WTC11 (cell line): ENCODE data around the gene MEF2D. TPM values are rescaled to one million over a fixed set of nuclear protein-coding genes. Genes with fewer than 3 reads are reported as not detected.

ENCODE experiments used
- ATAC-seq: fragments of 200-7000 bp; cut with Tn5 transposase; 2 replicates; pipeline ENCODE4 v1.10.0; 2021; ENCODE audit warnings: mild to moderate bottlenecking, moderate library complexity
- CTCF ChIA-PET: fragments of 300-600 bp; sonication (Branson Sonifier 250); formaldehyde crosslinking; loops from one replicate; lab custom pipeline; 2021; ENCODE audit warnings: antibody characterized with exemption; lab: Charles Lee
- POLR2A ChIA-PET: fragments of 350-600 bp; sonication (Branson Sonifier 250); formaldehyde crosslinking; loops from one replicate; lab custom pipeline; 2021; ENCODE audit warnings: antibody characterized with exemption; lab: Charles Lee
- DNase-seq: peaks from one replicate; pipeline ENCODE4 v3.0.0; 2021; ENCODE audit warnings: low spot score
- H3K27ac Mint-ChIP-seq: 2 replicates; pipeline ENCODE4 v1.8.0; 2021; ENCODE audit warnings: mixed read lengths
- H3K27me3 Mint-ChIP-seq: 2 replicates; pipeline ENCODE4 v1.8.0; 2021; ENCODE audit warnings: low read depth, mild to moderate bottlenecking, moderate library complexity, mixed read lengths
- H3K36me3 Mint-ChIP-seq: 2 replicates; pipeline ENCODE4 v1.8.0; 2021; ENCODE audit warnings: mixed read lengths
- H3K4me1 Mint-ChIP-seq: 2 replicates; pipeline ENCODE4 v1.8.0; 2022; ENCODE audit warnings: mixed read lengths
- H3K4me3 Mint-ChIP-seq: 2 replicates; pipeline ENCODE4 v1.8.0; 2021; ENCODE audit warnings: mild to moderate bottlenecking, moderate library complexity, mixed read lengths
- H3K9me3 Mint-ChIP-seq: 2 replicates; pipeline ENCODE4 v1.8.0; 2021; ENCODE audit warnings: mixed read lengths
- CREM ChIP-seq: sonication (generic); formaldehyde crosslinking; IDR thresholded peaks from 2 replicates; pipeline ENCODE4 v1.8.1; 2022; ENCODE audit warnings: mild to moderate bottlenecking, missing genetic modification reagents, moderate library complexity
- CTCF ChIP-seq: fragments of 200-600 bp; IDR thresholded peaks from 2 replicates; pipeline ENCODE4 v1.8.0; 2022; ENCODE audit warnings: antibody characterized with exemption
- ELF4 ChIP-seq: sonication (generic); formaldehyde crosslinking; IDR thresholded peaks from 2 replicates; pipeline ENCODE4 v1.8.1; 2022; ENCODE audit warnings: low read depth, mild to moderate bottlenecking, moderate library complexity, missing genetic modification reagents
- GABPB1 ChIP-seq: sonication (generic); formaldehyde crosslinking; IDR thresholded peaks from 2 replicates; pipeline ENCODE4 v1.8.1; 2023; ENCODE audit warnings: mild to moderate bottlenecking, missing genetic modification reagents
- GTF2I ChIP-seq: fragments of 250-450 bp; sonication (Bioruptor Pico); conservative IDR thresholded peaks from 2 replicates; pipeline ENCODE4 v1.4.0; 2021; ENCODE audit warnings: mild to moderate bottlenecking
- HMGA2 ChIP-seq: fragments of 250-450 bp; sonication (Bioruptor Pico); IDR thresholded peaks from 2 replicates; pipeline ENCODE4 v1.4.0; 2021; ENCODE audit warnings: mild to moderate bottlenecking, moderate library complexity
- MAX ChIP-seq: sonication (generic); formaldehyde crosslinking; IDR thresholded peaks from 2 replicates; pipeline ENCODE4 v1.8.0; 2022; ENCODE audit warnings: mild to moderate bottlenecking, missing genetic modification reagents
- MXD4 ChIP-seq: fragments of 250-450 bp; sonication (Bioruptor Pico); IDR thresholded peaks from 2 replicates; pipeline ENCODE4 v1.8.0; 2021; ENCODE audit warnings: mild to moderate bottlenecking, moderate library complexity, borderline replicate concordance
- RORB ChIP-seq: fragments of 250-450 bp; sonication (Bioruptor Pico); IDR thresholded peaks from 2 replicates; pipeline ENCODE4 v1.9.0; 2021; ENCODE audit warnings: mild to moderate bottlenecking
- SP1 ChIP-seq: sonication (generic); formaldehyde crosslinking; conservative IDR thresholded peaks from 2 replicates; pipeline ENCODE4 v1.8.1; 2022; ENCODE audit warnings: missing genetic modification reagents
- ZNF138 ChIP-seq: sonication (generic); formaldehyde crosslinking; conservative IDR thresholded peaks from 2 replicates; pipeline ENCODE4 v1.8.1; 2022; ENCODE audit warnings: mild to moderate bottlenecking, moderate library complexity, missing genetic modification reagents
- ZNF671 ChIP-seq: fragments of 250-450 bp; sonication (Bioruptor Pico); IDR thresholded peaks from 2 replicates; pipeline ENCODE4 v1.8.0; 2021; ENCODE audit warnings: mild to moderate bottlenecking
- total RNA-seq: library from RNA; stranded (reverse); gene quantifications from 3 replicates; pipeline ENCODE4 v1.2.3, GENCODE V29; 2021
- TF ChIP-seq, protein P1 (sequence below): sonication (generic); formaldehyde crosslinking; IDR thresholded peaks from 2 replicates; pipeline ENCODE4 v1.8.0; 2023; ENCODE audit warnings: missing genetic modification reagents, mild to moderate bottlenecking, borderline replicate concordance
- TF ChIP-seq, protein P2 (sequence below): sonication (generic); formaldehyde crosslinking; IDR thresholded peaks from 2 replicates; pipeline ENCODE4 v1.8.1; 2022; ENCODE audit warnings: mild to moderate bottlenecking, moderate library complexity, missing genetic modification reagents
- TF ChIP-seq, protein P3 (sequence below): sonication (generic); formaldehyde crosslinking; conservative IDR thresholded peaks from 2 replicates; pipeline ENCODE4 v1.8.1; 2023; ENCODE audit warnings: mild to moderate bottlenecking, low read depth, missing genetic modification reagents, moderate library complexity
- TF ChIP-seq, protein P4 (sequence below): fragments of 250-450 bp; sonication (Bioruptor Pico); IDR thresholded peaks from 2 replicates; pipeline ENCODE4 v1.9.0; 2021; ENCODE audit warnings: mild to moderate bottlenecking

MEF2D gene
- total RNA-seq, 1 experiment from 2014 or later = 24.1 TPM

DNA sequence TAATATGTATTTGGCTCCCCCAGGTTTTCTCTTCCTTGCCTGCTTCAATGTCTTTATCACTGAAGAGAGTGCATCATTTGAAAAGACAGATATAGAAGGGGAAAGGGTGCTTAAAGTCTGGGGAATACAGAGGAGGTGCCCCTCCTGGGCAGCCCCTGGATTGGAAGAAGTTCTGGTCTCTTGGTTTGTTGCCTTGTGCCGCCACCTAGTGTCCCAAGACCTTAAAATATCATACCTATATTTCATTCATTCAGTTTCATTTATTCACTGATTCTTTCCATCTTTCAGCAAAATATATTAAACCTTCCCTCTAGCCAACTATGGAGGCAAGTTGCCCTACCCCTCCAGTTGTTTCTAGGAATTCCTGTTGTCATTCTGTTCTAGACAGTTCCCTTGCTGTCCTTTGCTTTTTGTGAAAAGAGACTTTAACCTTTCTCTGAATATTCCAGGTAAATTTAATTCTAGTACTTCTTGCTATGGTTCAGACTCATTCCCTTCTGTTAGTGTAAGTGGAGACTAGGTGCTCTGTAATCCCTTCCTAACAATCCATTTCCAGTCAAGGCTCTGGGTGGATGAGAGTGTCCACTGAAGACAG, 56.1 kb downstream of the MEF2D start:
- Mint-ChIP-seq H3K9me3 (no peaks in the 10 kb centered on the region), H3K27ac (no peak overlapping the region)
- POLR2A ChIA-PET = interaction anchor here (1.0 to 1.8 kb wide), 2 partner anchors 13 to 59 kb away, joined by 3 to 8 read pairs; no protein-coding TSS in a partner anchor
- peak; percentile 52 for TF ChIP-seq CTCF
- no peak for TF ChIP-seq ELF4
- TF ChIP-seq, all 79 proteins: peak for 1
- ATAC-seq (peak; percentile 26; the same call in 1 of the 2 replicates), DNase-seq (peak; percentile 72)
- H3K4me1 Mint-ChIP-seq = peaks cover 23% of the 10 kb centered on the region
- H3K27me3 Mint-ChIP-seq = peaks cover 56% of the 10 kb centered on the region
- H3K36me3 Mint-ChIP-seq = no peaks in the 10 kb centered on the region
- no peak overlapping the region for H3K4me3 Mint-ChIP-seq
- CTCF ChIA-PET = interaction anchor here (1.6 to 3.0 kb wide), 8 partner anchors 10 to 82 kb away, joined by 7 to 401 read pairs (median 42); partner anchors contain the start of gene RHBG

- H3K4me3 Mint-ChIP-seq = no peak overlapping the region
- DNase-seq (no peak), ATAC-seq (no peak)
- no peak for TF ChIP-seq RORB (CRISPR knock-in tag)
- TF ChIP-seq, protein P1, sequence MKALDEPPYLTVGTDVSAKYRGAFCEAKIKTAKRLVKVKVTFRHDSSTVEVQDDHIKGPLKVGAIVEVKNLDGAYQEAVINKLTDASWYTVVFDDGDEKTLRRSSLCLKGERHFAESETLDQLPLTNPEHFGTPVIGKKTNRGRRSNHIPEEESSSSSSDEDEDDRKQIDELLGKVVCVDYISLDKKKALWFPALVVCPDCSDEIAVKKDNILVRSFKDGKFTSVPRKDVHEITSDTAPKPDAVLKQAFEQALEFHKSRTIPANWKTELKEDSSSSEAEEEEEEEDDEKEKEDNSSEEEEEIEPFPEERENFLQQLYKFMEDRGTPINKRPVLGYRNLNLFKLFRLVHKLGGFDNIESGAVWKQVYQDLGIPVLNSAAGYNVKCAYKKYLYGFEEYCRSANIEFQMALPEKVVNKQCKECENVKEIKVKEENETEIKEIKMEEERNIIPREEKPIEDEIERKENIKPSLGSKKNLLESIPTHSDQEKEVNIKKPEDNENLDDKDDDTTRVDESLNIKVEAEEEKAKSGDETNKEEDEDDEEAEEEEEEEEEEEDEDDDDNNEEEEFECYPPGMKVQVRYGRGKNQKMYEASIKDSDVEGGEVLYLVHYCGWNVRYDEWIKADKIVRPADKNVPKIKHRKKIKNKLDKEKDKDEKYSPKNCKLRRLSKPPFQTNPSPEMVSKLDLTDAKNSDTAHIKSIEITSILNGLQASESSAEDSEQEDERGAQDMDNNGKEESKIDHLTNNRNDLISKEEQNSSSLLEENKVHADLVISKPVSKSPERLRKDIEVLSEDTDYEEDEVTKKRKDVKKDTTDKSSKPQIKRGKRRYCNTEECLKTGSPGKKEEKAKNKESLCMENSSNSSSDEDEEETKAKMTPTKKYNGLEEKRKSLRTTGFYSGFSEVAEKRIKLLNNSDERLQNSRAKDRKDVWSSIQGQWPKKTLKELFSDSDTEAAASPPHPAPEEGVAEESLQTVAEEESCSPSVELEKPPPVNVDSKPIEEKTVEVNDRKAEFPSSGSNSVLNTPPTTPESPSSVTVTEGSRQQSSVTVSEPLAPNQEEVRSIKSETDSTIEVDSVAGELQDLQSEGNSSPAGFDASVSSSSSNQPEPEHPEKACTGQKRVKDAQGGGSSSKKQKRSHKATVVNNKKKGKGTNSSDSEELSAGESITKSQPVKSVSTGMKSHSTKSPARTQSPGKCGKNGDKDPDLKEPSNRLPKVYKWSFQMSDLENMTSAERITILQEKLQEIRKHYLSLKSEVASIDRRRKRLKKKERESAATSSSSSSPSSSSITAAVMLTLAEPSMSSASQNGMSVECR (CRISPR knock-in tag) = no peak
- H3K27ac Mint-ChIP-seq = no peak overlapping the region
- H3K36me3 Mint-ChIP-seq = no peaks in the 10 kb centered on the region
- no peaks in the 10 kb centered on the region for H3K9me3 Mint-ChIP-seq
- CTCF ChIA-PET = interaction anchor here (1.6 to 5.1 kb wide), 5 partner anchors 13 to 60 kb away, joined by 4 to 133 read pairs (median 11); no protein-coding TSS in a partner anchor
- peaks cover 69% of the 10 kb centered on the region for H3K27me3 Mint-ChIP-seq
- POLR2A ChIA-PET = interaction anchor here (0.7 kb wide), 1 partner anchor 149 kb away, joined by 4 read pairs; no protein-coding TSS in a partner anchor
- peaks cover 33% of the 10 kb centered on the region for H3K4me1 Mint-ChIP-seq
Measured at GRCh38 chr1:156443286-156443685, 57.3 kb downstream of the MEF2D start.

DNA sequence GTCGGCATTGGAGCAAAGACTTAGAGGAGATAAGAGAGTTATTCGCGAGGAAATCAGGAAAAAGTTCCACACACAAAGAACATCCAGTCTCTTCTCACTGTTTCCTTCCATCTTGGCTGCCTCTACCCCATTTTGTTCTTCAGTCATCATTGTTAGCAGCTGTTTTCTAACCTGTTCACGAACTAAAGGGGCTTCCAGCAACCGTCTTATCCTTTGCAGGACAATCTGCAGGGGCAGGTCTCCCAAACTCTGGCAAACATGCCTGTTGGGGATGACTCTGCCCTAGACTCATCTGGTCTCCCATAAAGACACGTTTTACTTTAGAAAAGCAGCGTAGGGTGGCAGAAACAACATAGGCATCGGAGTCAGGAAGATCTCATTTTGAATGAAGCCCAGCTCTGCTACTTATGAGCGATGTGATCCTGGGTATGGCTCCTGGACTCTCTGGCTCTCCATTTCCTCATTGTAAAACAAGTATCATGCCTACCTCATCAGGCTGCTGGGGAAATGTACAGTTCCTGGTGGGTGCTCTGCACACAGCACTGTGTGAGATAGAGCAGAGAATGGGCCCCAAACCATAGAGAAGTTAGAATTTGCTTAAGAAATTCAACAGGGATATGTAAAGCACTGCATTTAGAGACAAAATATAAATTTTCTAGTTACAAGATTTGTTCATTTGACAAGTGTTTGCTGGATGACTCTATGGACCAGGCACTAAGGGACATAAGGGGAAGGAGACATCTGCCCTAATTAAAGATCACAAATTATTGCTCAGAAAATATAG, 59.7 kb downstream of the MEF2D start:
- DNase-seq (no peak), ATAC-seq (no peak)
- Mint-ChIP-seq H3K4me1 (peaks cover 41% of the 10 kb centered on the region), H3K4me3 (peak overlapping the region; percentile 69), H3K27ac (no peak overlapping the region), H3K9me3 (no peaks in the 10 kb centered on the region), H3K36me3 (no peaks in the 10 kb centered on the region), H3K27me3 (peaks cover 93% of the 10 kb centered on the region)
- POLR2A ChIA-PET = interaction anchor here (1.9 kb wide), 1 partner anchor 55 kb away, joined by 4 read pairs; no protein-coding TSS in a partner anchor
- CTCF ChIA-PET = interaction anchor here (1.1 to 5.1 kb wide), 11 partner anchors 11 to 182 kb away, joined by 3 to 133 read pairs (median 3); no protein-coding TSS in a partner anchor
- TF ChIP-seq MAX (CRISPR knock-in tag) = no peak
- TF ChIP-seq, protein P2, sequence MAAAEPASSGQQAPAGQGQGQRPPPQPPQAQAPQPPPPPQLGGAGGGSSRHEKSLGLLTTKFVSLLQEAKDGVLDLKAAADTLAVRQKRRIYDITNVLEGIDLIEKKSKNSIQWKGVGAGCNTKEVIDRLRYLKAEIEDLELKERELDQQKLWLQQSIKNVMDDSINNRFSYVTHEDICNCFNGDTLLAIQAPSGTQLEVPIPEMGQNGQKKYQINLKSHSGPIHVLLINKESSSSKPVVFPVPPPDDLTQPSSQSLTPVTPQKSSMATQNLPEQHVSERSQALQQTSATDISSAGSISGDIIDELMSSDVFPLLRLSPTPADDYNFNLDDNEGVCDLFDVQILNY (CRISPR knock-in tag) = no peak
- no peak for TF ChIP-seq HMGA2 (CRISPR knock-in tag)
- no peak for TF ChIP-seq ZNF138
- no peak for TF ChIP-seq SP1
- no peak for TF ChIP-seq CTCF
- no peak for TF ChIP-seq ZNF671 (CRISPR knock-in tag)
- no peak for TF ChIP-seq CREM (CRISPR knock-in tag)
- no peak for TF ChIP-seq MXD4 (CRISPR knock-in tag)
- no peak for TF ChIP-seq GTF2I (CRISPR knock-in tag)
- no peak for TF ChIP-seq GABPB1 (CRISPR knock-in tag)
- TF ChIP-seq, protein P3, sequence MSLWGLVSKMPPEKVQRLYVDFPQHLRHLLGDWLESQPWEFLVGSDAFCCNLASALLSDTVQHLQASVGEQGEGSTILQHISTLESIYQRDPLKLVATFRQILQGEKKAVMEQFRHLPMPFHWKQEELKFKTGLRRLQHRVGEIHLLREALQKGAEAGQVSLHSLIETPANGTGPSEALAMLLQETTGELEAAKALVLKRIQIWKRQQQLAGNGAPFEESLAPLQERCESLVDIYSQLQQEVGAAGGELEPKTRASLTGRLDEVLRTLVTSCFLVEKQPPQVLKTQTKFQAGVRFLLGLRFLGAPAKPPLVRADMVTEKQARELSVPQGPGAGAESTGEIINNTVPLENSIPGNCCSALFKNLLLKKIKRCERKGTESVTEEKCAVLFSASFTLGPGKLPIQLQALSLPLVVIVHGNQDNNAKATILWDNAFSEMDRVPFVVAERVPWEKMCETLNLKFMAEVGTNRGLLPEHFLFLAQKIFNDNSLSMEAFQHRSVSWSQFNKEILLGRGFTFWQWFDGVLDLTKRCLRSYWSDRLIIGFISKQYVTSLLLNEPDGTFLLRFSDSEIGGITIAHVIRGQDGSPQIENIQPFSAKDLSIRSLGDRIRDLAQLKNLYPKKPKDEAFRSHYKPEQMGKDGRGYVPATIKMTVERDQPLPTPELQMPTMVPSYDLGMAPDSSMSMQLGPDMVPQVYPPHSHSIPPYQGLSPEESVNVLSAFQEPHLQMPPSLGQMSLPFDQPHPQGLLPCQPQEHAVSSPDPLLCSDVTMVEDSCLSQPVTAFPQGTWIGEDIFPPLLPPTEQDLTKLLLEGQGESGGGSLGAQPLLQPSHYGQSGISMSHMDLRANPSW = no peak
- TF ChIP-seq, protein P4, sequence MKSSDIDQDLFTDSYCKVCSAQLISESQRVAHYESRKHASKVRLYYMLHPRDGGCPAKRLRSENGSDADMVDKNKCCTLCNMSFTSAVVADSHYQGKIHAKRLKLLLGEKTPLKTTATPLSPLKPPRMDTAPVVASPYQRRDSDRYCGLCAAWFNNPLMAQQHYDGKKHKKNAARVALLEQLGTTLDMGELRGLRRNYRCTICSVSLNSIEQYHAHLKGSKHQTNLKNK (CRISPR knock-in tag) = no peak
